Activated CD8-positive, alpha-beta T cell treated with anti-CD3 and anti-CD28 coated beads for 36 hours (primary cell): ENCODE data around the gene ZDHHC18. TPM values are rescaled to one million over a fixed set of nuclear protein-coding genes. Genes with fewer than 3 reads are reported as not detected.

Experiments
- ATAC-seq: fragments of 200-7000 bp; cut with Tn5 transposase; one replicate; pipeline ENCODE4 v1.10.0; 2021; ENCODE audit warnings: mild to moderate bottlenecking, moderate library complexity
- CTCF ChIA-PET: fragments of 350-600 bp; sonication (Branson Sonifier 250); formaldehyde crosslinking; loops from one replicate; lab custom pipeline; 2021; ENCODE audit warnings: antibody characterized with exemption; lab: Charles Lee
- POLR2A ChIA-PET: fragments of 350-600 bp; sonication (Branson Sonifier 250); formaldehyde crosslinking; loops from one replicate; lab custom pipeline; 2021; ENCODE audit warnings: antibody characterized with exemption; lab: Charles Lee
- DNase-seq: peaks from one replicate; pipeline ENCODE4 v3.0.0-alpha.2; 2020
- H3K27ac Mint-ChIP-seq: one replicate; pipeline ENCODE4 v1.8.0; 2021; ENCODE audit warnings: mild to moderate bottlenecking, mixed read lengths
- H3K27me3 Mint-ChIP-seq: one replicate; pipeline ENCODE4 v1.8.0; 2021; ENCODE audit warnings: mixed read lengths
- H3K36me3 Mint-ChIP-seq: one replicate; pipeline ENCODE4 v1.8.0; 2021; ENCODE audit warnings: low read depth, mixed read lengths
- H3K4me1 Mint-ChIP-seq: one replicate; pipeline ENCODE4 v1.8.0; 2021; ENCODE audit warnings: low read depth, mixed read lengths
- H3K4me3 Mint-ChIP-seq: one replicate; pipeline ENCODE4 v1.8.0; 2021; ENCODE audit warnings: mild to moderate bottlenecking, moderate library complexity, mixed read lengths
- H3K9me3 Mint-ChIP-seq: one replicate; pipeline ENCODE4 v1.8.0; 2021; ENCODE audit warnings: mixed read lengths
- intact Hi-C: fragments of 100-400 bp; cut with micrococcal nuclease; formaldehyde crosslinking; loops from one replicate; pipeline ENCODE4 v1.10.0; 2022
- total RNA-seq, 2 experiments: library from RNA; stranded (reverse); gene quantifications; one replicate each; pipeline ENCODE4 v1.2.3, GENCODE V29; 2021
- TF ChIP-seq, protein P1 (sequence below): fragments of 200-600 bp; IDR thresholded peaks from one replicate; pipeline ENCODE4 v1.8.0; 2022; ENCODE audit warnings: antibody characterized with exemption, mild to moderate bottlenecking

Gene ZDHHC18
- total RNA-seq, 2 experiments from 2014 or later = 55.0 to 61.3 TPM

DNA sequence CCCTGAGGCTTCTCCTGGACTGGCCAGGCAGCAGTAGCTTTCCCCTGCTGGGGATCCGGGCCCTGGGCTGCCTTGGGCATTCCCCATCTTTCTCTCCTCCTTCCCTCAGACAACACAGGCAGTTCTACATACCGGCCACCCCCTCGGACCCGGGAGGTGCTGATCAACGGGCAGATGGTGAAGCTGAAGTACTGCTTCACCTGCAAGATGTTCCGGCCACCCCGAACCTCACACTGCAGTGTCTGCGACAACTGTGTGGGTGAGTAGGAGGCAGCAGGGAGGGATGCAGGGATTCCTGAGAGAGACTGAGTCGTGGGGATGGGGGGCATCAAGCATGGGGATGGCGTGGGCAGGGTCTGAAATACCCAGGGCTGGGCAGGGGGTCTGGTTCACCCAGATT is 22.0 kb downstream of the ZDHHC18 start:
- CTCF ChIA-PET = interaction anchor here (1.0 to 2.4 kb wide), 4 partner anchors 15 to 246 kb away, joined by 3 to 9 read pairs (median 4); no protein-coding TSS in a partner anchor
- Mint-ChIP-seq H3K9me3 (no peaks in the 10 kb centered on the region), H3K4me1 (peaks cover 5% of the 10 kb centered on the region), H3K36me3 (peaks cover 52% of the 10 kb centered on the region), H3K27me3 (no peaks in the 10 kb centered on the region), H3K4me3 (no peak overlapping the region), H3K27ac (no peak overlapping the region)
- TF ChIP-seq, protein P1, sequence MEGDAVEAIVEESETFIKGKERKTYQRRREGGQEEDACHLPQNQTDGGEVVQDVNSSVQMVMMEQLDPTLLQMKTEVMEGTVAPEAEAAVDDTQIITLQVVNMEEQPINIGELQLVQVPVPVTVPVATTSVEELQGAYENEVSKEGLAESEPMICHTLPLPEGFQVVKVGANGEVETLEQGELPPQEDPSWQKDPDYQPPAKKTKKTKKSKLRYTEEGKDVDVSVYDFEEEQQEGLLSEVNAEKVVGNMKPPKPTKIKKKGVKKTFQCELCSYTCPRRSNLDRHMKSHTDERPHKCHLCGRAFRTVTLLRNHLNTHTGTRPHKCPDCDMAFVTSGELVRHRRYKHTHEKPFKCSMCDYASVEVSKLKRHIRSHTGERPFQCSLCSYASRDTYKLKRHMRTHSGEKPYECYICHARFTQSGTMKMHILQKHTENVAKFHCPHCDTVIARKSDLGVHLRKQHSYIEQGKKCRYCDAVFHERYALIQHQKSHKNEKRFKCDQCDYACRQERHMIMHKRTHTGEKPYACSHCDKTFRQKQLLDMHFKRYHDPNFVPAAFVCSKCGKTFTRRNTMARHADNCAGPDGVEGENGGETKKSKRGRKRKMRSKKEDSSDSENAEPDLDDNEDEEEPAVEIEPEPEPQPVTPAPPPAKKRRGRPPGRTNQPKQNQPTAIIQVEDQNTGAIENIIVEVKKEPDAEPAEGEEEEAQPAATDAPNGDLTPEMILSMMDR = no peak
- intact Hi-C loops = no loop called here
- POLR2A ChIA-PET = interaction anchor here (2.0 kb wide), 1 partner anchor 13 kb away, joined by 4 read pairs; no protein-coding TSS in a partner anchor
- ATAC-seq = no peak
- DNase-seq = no peak

DNA sequence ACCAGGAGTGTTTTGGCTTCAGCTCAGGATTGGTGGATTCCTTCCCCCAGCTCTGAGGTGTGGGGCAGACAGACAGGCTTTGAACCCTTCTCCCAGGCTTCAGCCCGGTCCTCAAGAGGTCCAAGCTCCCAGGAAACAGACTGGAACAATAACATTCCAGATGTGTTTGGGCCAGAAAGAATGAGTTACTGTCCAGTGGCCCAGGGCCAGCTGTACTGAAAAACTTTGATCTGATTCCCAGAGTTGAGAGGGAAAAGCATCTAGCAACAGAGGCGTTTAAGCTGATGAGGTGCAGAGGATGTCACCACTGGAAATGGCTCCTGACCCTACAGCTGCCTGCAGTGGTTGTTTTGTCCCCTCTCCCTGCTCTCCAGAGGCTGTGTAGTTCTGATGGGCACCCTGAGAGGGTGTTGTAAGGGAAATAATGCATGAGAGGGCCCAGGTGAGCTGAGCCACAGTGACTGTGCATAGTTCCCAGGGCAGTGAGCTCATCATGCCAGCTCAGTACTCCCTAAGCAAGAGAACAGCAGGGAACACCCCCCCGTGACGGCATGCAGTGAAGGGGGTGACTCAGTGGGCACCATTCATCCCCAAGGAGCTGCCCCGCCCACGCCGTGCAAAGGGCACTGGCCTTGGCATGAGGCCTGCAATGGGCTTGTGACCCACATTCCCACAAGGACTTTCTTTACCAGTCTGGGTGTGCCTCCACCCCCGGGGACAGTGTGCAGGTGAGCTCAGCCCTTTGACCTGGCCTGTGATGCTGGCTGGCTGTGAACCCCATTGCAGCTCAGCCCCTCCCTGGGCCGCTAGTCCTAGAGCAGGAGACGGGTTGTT is 22.7 kb downstream of the ZDHHC18 start:
- H3K4me3 Mint-ChIP-seq = no peak overlapping the region
- peak overlapping the region; percentile 38 for H3K27ac Mint-ChIP-seq
- H3K4me1 Mint-ChIP-seq = peaks cover 4% of the 10 kb centered on the region
- ATAC-seq = no peak
- POLR2A ChIA-PET = interaction anchor here (0.7 to 2.0 kb wide), 5 partner anchors 10 to 307 kb away, joined by 3 to 6 read pairs (median 4); no protein-coding TSS in a partner anchor
- H3K36me3 Mint-ChIP-seq = peaks cover 53% of the 10 kb centered on the region
- CTCF ChIA-PET = interaction anchor here (0.9 to 2.4 kb wide), 9 partner anchors 9 to 247 kb away, joined by 3 to 9 read pairs (median 3); no protein-coding TSS in a partner anchor
- H3K27me3 Mint-ChIP-seq = no peaks in the 10 kb centered on the region
- no peak for DNase-seq
- intact Hi-C loops = no loop called here
- TF ChIP-seq, protein P1 = no peak
- no peaks in the 10 kb centered on the region for H3K9me3 Mint-ChIP-seq

DNA sequence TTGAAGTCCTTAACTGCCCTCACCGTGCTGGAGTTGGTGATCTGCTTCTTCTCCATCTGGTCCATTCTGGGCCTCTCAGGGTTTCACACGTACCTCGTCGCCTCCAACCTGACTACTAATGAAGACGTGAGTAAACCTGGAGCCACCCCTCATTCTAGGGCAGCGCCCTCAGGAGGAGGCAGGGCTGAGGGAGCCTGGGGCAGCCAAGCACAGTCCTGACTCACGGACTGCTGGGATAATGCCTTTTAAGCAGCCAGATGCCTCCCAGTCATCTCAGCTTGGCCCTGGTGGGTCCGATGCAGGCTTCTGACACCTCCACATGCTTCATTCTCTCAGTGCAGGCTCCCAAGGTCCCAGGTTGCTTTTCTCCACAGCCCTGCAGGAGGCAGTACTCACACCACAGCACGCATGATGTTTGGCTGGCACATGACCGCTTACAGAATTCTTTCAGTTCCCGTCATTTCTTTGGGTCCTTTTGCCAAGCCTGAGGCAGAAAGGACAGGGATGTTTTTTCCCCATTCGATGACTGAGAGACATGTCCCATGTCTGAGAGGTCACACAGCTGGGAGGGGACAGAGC is 24.7 kb downstream of the ZDHHC18 start:
- POLR2A ChIA-PET = interaction anchor here (1.2 kb wide), 1 partner anchor 14 kb away, joined by 6 read pairs; no protein-coding TSS in a partner anchor
- peak overlapping the region; percentile 0 for H3K27ac Mint-ChIP-seq
- peaks cover 54% of the 10 kb centered on the region for H3K36me3 Mint-ChIP-seq
- intact Hi-C loops = loop anchor here (5.0 kb wide), 1 partner anchor 36 kb away; no protein-coding TSS in a partner anchor
- no peaks in the 10 kb centered on the region for H3K4me1 Mint-ChIP-seq
- ATAC-seq (no peak), DNase-seq (no peak)
- H3K9me3 Mint-ChIP-seq = no peaks in the 10 kb centered on the region
- H3K4me3 Mint-ChIP-seq = no peak overlapping the region
- CTCF ChIA-PET = interaction anchor here (0.8 to 2.4 kb wide), 5 partner anchors 11 to 249 kb away, joined by 3 to 9 read pairs (median 3); partner anchors contain the start of gene SFN
- TF ChIP-seq, protein P1 = no peak
- H3K27me3 Mint-ChIP-seq = no peaks in the 10 kb centered on the region

DNA sequence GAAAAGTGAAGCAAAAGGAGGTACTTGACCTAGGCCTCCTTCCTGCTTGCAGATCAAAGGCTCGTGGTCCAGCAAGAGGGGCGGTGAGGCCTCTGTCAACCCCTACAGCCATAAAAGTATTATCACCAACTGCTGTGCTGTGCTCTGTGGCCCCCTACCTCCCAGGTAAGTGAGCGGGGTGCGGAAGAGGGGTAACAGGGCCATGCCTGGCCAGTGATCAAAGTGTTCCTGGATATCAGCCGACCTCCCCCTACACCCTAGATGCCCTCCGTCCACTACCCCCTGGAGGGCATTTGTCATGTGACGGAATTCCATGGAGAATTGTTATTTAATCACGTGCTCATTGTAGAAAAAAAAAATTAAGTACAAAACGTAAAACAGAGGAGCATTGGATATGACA is 26.2 kb downstream of the ZDHHC18 start:
- DNase-seq (no peak), ATAC-seq (no peak)
- TF ChIP-seq, protein P1 = no peak
- H3K36me3 Mint-ChIP-seq = peaks cover 49% of the 10 kb centered on the region
- H3K27me3 Mint-ChIP-seq = no peaks in the 10 kb centered on the region
- ChIA-PET POLR2A (no interaction called here), CTCF (no interaction called here)
- H3K4me1 Mint-ChIP-seq = no peaks in the 10 kb centered on the region
- intact Hi-C loops = loop anchor here (5.0 kb wide), 1 partner anchor 35 kb away; no protein-coding TSS in a partner anchor
- no peak overlapping the region for H3K27ac Mint-ChIP-seq
- H3K9me3 Mint-ChIP-seq = no peaks in the 10 kb centered on the region
- no peak overlapping the region for H3K4me3 Mint-ChIP-seq
